Uterus (tissue), 2 donors: ENCODE measurements around the gene SNX33.

Experiments used
- CTCF ChIP-seq, 4 experiments: fragments of 200-600 bp in 2 of 4; fragments of 450-650 bp in 2 of 4; sonication (generic) in 2 of 4; IDR thresholded peaks; one replicate each; pipeline ENCODE4 v1.5.1; 2016 to 2019; ENCODE audit warnings: antibody characterized with exemption in 4 of 4, mild to moderate bottlenecking in 2 of 4, moderate library complexity in 1 of 4
- POLR2A ChIP-seq, 2 donors: fragments of 450-650 bp; IDR thresholded peaks; one replicate each; pipeline ENCODE4 v1.6.1; 2016; ENCODE audit warnings: antibody characterized with exemption in 2 of 2, mild to moderate bottlenecking in 1 of 2, moderate library complexity in 1 of 2

DNA sequence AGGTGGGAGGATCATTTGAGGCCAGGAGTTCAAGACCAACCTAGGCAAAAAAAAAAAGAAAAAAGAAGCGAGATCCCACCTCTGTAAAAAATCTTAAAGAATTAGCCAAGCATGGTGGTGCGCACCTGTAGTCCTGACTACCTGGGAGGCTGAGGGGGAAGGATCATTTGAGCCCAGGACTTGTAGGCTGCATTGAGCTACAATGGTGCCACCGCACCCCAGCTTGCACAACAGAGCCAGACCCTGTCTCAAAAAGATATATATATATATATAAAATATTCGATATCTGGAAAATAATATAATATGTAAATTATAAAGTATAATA, 6.6 kb upstream of the SNX33 start:
- TF ChIP-seq CTCF (IDR thresholded peaks at IDR 0.05) = no peak
- TF ChIP-seq POLR2A (IDR thresholded peaks at IDR 0.05) = no peak
